Measurements from ENCODE around the gene GALNT5. TPM values are rescaled to one million over a fixed set of nuclear protein-coding genes. Genes with fewer than 3 reads are reported as not detected.

The GALNT5 gene
- total RNA-seq, 4 donors from 2014 or later, result 6.6 to 20.1 (median 9.2) TPM

DNA sequence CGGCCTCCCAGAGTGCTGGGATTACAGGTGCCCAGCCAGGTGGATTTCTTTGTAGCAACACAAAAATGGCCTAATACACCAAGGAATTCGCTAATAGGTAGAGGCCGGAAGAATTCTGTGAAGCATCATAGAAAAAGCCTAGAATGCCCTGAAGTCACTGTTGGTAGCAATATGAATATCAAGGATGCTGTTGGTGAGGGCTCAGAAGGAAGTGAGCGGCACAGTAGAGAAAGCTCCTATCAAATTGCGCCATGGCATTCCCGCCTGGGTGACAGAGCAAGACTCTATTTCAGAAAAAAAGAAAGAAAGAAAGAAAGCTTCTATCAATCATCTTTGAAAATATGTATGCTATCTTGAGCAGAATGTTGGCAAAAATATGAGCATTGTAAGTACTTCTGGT is 23.8 kb downstream of the GALNT5 start:
- H3K36me3 ChIP-seq, result no peaks in the 10 kb centered on the region
- no peak overlapping the region for H3K4me3 ChIP-seq
- no peak overlapping the region for H3K27ac ChIP-seq
- H3K9me3 ChIP-seq, result no peaks in the 10 kb centered on the region
- no peaks in the 10 kb centered on the region for H3K27me3 ChIP-seq
- TF ChIP-seq CTCF (IDR thresholded peaks at IDR 0.05), result no peak
- TF ChIP-seq POLR2A (IDR thresholded peaks at IDR 0.05), result no peak
- H3K4me1 ChIP-seq, result no peaks in the 10 kb centered on the region
- no peak for DNase-seq

DNA sequence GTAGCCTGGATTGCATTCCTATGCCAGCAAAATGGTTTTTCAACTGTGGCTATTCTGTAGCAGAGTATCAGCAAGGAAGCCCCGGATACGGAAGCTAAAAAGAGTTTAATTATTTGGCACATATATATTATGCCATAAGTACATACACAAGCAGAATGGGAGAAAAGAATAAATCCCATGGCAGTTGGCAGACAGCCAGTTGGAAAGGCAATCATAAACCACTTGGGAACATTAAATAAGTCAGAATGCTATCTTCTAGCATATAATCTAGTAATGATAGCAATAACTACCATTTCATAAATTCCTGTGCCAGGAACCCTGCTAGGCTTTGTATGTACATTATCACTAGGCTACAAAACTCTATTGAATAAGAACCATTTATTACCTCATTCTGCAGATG is 26.0 kb downstream of the GALNT5 start:
- no peaks in the 10 kb centered on the region for H3K9me3 ChIP-seq
- H3K27me3 ChIP-seq, result no peaks in the 10 kb centered on the region
- no peaks in the 10 kb centered on the region for H3K4me1 ChIP-seq
- H3K27ac ChIP-seq, result no peak overlapping the region
- TF ChIP-seq CTCF (IDR thresholded peaks at IDR 0.05) (no peak), POLR2A (IDR thresholded peaks at IDR 0.05) (no peak)
- DNase-seq, result no peak
- no peak overlapping the region for H3K4me3 ChIP-seq
- H3K36me3 ChIP-seq, result no peaks in the 10 kb centered on the region

- DNase-seq, result no peak
- Histone ChIP-seq H3K9me3 (no peaks in the 10 kb centered on the region), H3K4me3 (no peak overlapping the region), H3K36me3 (no peaks in the 10 kb centered on the region), H3K27me3 (no peaks in the 10 kb centered on the region), H3K4me1 (no peaks in the 10 kb centered on the region), H3K27ac (no peak overlapping the region)
- TF ChIP-seq POLR2A (IDR thresholded peaks at IDR 0.05) (no peak), CTCF (IDR thresholded peaks at IDR 0.05) (no peak)
These were observed 29.7 kb downstream of the GALNT5 start for GRCh38 chr2:157287160-157287559.

- H3K27ac ChIP-seq, result no peak overlapping the region
- DNase-seq, result no peak
- H3K4me1 ChIP-seq, result no peaks in the 10 kb centered on the region
- no peaks in the 10 kb centered on the region for H3K9me3 ChIP-seq
- TF ChIP-seq POLR2A (IDR thresholded peaks at IDR 0.05), result no peak
- TF ChIP-seq CTCF (IDR thresholded peaks at IDR 0.05), result no peak
- no peak overlapping the region for H3K4me3 ChIP-seq
- no peaks in the 10 kb centered on the region for H3K27me3 ChIP-seq
- no peaks in the 10 kb centered on the region for H3K36me3 ChIP-seq
These were observed 33.0 kb downstream of the GALNT5 start for GRCh38 chr2:157290525-157290924.

DNA sequence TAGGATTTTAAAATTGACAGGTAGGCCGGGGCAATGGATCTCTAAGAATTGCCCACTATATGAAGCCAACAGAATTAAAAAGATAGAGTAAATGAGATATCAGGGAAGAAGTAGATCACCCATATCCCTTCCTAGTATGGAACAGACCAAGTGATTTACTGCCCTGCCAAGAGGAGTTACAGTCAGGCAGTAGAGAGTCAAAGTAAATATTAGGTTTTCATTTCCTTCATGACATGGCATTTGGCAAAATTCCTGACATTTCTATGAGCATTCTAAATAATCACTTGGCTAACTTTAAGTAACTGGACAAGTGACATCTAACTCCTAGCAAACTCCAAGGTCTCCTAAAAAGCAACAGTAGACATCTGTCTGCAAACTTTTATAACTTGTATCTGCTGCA is 33.5 kb downstream of the GALNT5 start:
- Histone ChIP-seq H3K27ac (no peak overlapping the region), H3K27me3 (no peaks in the 10 kb centered on the region), H3K4me1 (no peaks in the 10 kb centered on the region), H3K9me3 (no peaks in the 10 kb centered on the region), H3K36me3 (no peaks in the 10 kb centered on the region), H3K4me3 (no peak overlapping the region)
- DNase-seq, result no peak
- TF ChIP-seq CTCF (IDR thresholded peaks at IDR 0.05), result no peak
- TF ChIP-seq POLR2A (IDR thresholded peaks at IDR 0.05), result no peak

GRCh38 chr2:157292853-157293252 is 35.3 kb downstream of the GALNT5 start:
- TF ChIP-seq CTCF (IDR thresholded peaks at IDR 0.05), result no peak
- no peak overlapping the region for H3K27ac ChIP-seq
- H3K27me3 ChIP-seq, result no peaks in the 10 kb centered on the region
- H3K4me1 ChIP-seq, result no peaks in the 10 kb centered on the region
- no peak for DNase-seq
- no peaks in the 10 kb centered on the region for H3K9me3 ChIP-seq
- no peaks in the 10 kb centered on the region for H3K36me3 ChIP-seq
- no peak overlapping the region for H3K4me3 ChIP-seq
